ENCODE results near the gene C2CD4C.
"Not testable (repeated sequence)": the region's sequence is repeated elsewhere in the genome, so short reads cannot be mapped to it uniquely, and the experiment has no call there.

C2CD4C gene

GRCh38 chr19:397941-398706 is 10.8 kb downstream of the C2CD4C start:
- DNase-seq = no peak

- DNase-seq = no peak
Observed at GRCh38 chr19:397321-397720, 11.6 kb downstream of the C2CD4C start.

DNA sequence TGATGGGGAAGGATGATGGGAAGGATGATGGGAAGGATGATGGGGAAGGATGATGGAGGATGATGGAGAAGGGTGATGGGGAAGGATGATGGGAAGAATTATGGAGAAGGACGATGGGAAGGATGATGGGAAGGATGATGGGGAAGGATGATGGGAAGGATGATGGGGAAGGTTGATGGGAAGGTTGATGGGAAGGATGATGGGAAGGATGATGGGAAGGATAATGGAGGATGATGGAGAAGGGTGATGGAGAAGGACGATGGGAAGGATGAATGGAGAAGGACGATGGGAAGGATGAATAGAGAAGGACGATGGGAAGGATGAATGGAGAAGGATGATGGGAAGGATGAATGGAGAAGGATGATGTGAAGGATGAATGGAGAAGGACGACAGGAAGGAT is 13.5 kb downstream of the C2CD4C start:
- no peak for DNase-seq

GRCh38 chr19:394857-395256 is 14.1 kb downstream of the C2CD4C start:
- not testable (repeated sequence) for DNase-seq

GRCh38 chr19:393560-393959 is 15.4 kb downstream of the C2CD4C start:
- not testable (repeated sequence) for DNase-seq

DNA sequence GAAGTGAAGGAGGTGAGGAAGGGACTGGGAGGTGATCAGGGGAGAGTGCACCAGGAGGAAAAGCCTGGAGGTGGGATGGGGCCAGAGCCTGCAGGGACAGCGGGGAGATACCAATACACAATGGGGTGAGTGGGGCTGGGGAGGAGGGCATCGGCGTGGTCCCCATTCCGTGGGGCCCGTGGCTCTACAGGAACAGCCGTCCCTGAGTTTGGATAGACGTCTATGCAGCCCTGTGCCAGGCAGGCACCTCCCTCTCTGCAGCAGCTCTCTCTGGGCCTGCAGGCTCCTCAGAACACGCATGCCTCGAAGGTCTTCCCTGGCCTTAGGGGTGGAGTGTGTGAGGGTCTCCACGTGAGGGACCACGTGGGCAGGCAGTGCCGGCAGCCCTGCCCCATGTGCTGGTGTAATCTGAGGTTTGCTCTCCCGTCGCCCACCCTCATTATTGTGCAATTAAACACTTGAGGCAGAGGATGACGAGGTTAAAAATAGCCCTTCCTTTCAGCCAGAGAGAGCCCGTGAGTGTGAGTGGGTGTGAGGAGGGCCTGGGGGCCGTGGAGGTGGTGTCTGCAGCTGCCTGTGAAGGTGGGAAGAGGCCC is 16.5 kb downstream of the C2CD4C start:
- DNase-seq = no peak

DNA sequence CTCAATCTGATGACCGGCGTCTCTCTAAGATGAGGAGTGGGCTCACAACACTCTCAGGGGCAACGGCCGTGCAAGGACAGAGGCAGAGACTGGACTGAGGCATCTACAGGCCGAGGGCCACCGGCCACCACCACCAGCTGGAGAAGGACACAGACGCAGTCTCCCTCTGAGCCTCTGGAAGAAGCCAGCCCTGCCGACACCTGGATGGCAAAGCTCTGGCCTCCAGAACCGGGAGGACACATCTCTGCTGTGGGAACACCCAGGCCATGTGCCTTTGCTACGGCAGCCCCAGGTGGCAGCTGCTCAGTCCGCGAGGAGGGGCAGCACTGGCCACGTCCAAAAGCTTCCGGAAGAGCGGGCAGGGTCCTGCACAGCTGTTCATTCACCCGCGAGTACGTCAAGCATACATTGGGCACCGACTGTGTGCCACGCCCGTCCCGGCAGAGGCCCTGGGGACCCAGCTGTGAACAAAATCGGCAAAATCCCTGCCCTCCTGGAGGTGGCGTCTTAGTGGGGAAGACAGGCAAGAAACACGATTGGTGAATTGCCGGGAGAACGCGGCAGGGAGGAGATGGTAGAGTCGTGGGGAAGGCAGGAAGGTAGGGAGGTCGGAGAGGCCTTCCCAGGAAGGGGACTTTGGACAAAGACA is 17.1 kb downstream of the C2CD4C start:
- no peak for DNase-seq

- DNase-seq = no peak
Observed at GRCh38 chr19:391207-391557, 17.8 kb downstream of the C2CD4C start.

DNA sequence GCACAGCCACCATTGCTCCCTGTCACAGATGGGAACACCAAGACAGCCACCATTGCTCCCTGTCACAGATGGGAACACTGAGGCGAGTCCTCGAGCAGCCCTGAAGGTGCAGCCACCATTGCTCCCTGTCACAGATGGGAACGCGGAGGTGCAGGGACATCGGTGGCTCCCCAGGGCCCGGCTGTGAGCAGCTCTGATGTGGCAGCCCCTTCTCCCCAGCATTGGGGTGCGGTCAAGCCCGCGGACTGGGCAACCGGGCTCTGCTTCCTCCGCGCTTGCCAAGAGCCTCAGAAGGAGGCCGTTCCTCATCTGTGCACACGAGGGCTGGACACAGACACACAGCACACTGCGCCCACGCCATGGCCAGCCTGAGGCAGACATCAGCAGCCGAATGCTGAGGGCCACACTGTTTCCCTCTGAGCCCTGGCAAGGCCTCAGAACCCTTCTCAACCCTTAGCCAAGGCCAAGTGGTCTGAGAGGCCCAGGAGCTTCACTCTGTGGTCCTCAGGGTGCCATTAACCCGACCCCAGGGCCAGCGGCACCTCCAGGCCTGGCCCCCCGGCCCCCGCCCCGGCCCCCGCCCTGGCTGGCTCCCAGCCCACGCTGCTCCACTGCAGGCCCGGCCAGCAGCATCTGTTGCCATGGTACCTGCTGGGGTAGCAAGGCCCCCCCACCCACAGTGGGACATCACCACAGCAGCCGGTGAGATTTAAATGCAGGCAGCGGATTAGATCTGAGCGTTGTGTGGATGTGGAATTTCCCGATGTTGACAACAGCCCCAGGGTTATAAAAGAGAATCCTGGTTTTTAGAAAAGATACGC is 18.4 kb downstream of the C2CD4C start:
- no peak for DNase-seq

GRCh38 chr19:389935-390289 is 19.0 kb downstream of the C2CD4C start:
- no peak for DNase-seq

DNA sequence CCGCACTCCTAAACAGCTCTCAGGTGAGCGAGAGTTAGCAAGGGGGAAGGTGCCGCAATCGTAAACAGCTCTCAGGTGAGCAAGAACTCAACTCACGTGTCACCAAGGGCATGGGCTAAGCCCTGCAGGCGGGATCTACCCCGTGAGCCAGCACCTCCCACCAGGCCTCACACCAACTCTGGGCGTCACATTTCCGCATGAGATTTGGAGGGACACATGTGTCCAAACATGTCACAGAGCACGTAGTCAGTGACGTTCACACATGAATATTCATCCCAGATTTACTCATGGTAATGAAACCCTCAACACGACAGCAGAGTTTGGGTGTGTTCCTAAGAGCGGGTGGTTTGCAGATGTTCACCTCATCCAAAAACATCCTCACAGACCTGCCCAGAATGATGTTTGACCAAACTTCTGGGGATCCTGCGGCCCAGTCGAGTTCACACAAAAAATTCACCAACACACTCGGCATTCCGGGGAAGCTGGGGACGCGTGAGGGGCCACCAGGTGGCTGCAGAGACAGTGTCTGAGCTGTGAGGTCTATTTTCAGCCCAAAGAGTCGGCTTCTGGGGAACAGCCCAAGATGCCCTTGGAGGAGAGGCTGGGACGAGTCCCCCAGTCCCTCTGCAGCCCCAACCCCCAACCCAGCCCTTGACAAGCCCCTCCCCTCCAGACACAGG is 19.6 kb downstream of the C2CD4C start:
- no peak for DNase-seq

DNA sequence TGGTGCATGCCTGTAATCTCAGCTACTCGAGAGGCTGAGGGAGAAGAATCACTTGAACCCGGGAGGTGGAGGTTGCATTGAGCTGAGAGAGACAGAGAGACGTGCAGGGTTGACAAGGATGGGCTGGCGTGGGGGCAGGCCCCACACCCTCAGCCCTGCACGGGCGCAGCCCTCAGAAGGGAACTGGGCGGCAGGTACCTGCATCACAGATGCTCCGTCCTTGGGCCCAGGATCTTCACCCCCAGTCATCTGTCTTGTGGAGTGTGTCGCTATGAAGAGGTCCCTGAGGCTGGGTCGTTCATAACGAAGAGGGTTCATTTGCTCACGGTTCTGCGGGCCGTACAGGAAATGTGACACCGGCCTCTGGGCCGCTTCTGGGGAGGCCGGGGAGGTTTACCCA is 20.3 kb downstream of the C2CD4C start:
- no peak for DNase-seq

- DNase-seq = no peak
Observed at GRCh38 chr19:387777-388176, 21.2 kb downstream of the C2CD4C start.

GRCh38 chr19:386632-387301 is 22.2 kb downstream of the C2CD4C start:
- not testable (repeated sequence) for DNase-seq

DNA sequence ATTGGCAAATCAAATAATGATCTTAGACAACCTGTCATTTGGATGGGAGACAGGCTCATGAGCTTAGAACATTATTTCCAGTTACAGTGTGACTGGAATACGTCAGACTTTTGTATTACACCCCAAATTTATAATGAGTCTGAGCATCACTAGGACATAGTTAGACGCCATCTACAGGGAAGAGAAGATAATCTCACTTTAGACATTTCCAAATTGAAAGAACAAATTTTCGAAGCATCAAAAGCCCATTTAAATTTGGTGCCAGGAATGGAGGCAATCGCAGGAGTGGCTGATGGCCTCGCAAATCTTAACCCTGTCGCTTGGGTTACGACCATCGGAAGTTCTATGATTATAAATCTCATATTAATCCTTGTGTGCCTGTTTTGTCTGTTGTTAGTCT is 22.8 kb downstream of the C2CD4C start:
- not testable (repeated sequence) for DNase-seq

- DNase-seq = no peak
Observed at GRCh38 chr19:384799-385169, 24.2 kb downstream of the C2CD4C start.

- DNase-seq = no peak
Observed at GRCh38 chr19:383922-384798, 24.8 kb downstream of the C2CD4C start.

DNA sequence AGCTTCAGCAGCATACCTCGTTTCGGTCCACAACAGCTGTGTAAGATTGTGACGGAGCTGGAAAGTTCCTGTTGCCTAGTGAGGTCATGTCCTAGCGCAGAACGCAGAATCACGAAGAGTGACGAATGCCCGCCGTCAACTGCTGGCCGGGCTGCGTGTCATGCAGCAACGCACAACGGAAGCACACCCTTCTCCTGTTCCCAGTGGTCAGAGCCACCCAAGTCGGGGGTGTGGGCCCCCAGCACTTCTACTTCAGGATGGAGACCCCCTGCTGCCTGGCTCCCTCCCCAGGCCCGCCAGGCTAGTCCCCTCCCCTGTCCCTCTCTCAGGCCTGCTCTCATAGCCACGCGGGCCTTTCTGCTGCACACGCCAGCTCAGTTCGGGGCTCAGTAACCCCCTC is 25.9 kb downstream of the C2CD4C start:
- DNase-seq = no peak

DNA sequence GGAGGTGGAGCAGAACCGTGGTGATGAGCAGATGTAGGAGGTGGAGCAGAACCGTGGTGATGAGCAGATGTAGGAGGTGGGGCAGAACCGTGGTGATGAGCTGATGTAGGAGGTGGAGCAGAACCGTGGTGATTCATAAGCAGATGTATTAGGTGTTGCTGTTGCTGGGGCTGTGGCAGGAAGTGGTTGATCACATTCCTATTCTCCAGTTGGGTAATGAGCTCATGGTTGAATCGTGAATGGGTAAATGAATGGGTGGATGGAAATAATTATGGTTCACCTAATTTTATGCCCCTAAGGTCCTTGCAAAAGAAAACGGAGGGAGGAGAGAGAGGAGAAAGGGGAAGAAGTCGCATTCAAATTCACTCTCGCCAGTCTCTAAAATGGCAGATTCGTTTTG is 26.4 kb downstream of the C2CD4C start:
- not testable (repeated sequence) for DNase-seq

GRCh38 chr19:381901-382300 is 27.0 kb downstream of the C2CD4C start:
- DNase-seq = not testable (repeated sequence)

DNA sequence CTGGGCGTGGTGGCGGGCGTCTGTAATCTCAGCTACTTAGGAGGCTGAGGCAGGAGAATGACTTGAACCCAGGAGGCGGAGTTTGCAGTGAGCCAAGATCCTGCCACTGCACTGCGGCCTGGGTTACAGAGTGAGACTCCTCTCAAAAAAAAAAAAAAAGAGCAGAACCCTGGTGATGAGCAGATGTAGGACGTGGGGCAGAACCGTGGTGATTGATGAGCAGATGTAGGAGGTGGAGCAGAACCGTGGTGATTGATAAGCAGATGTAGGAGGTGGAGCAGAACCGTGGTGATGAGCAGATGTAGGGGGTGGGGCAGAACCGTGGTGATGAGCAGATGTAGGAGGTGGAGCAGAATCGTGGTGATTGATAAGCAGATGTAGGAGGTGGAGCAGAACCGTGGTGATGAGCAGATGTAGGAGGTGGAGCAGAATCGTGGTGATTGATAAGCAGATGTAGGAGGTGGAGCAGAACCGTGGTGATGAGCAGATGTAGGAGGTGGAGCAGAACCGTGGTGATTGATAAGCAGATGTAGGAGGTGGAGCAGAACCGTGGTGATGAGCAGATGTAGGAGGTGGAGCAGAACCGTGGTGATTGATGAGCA is 28.2 kb downstream of the C2CD4C start:
- not testable (repeated sequence) for DNase-seq
